ENCODE measurements around the gene ZNF143.

DNA sequence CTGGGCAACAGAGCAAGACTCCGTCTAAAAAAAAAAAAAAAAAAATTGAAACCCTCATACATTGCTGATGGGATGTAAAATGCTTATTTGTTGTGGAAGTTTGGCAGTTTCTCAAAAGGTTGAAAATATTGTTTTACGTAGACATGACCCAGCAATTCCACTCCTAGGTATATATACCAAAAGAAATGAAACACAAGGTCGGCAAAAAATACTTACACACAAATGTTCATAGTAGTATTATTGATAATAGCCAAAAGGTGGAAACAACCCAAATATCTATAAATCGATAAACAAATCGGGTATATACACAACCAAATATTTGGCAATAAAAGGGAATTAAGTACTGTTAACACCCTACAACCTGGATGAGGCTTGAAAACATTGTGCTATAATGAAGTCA lies 5.1 kb upstream of the ZNF143 start:
- TF ChIP-seq, protein P1, sequence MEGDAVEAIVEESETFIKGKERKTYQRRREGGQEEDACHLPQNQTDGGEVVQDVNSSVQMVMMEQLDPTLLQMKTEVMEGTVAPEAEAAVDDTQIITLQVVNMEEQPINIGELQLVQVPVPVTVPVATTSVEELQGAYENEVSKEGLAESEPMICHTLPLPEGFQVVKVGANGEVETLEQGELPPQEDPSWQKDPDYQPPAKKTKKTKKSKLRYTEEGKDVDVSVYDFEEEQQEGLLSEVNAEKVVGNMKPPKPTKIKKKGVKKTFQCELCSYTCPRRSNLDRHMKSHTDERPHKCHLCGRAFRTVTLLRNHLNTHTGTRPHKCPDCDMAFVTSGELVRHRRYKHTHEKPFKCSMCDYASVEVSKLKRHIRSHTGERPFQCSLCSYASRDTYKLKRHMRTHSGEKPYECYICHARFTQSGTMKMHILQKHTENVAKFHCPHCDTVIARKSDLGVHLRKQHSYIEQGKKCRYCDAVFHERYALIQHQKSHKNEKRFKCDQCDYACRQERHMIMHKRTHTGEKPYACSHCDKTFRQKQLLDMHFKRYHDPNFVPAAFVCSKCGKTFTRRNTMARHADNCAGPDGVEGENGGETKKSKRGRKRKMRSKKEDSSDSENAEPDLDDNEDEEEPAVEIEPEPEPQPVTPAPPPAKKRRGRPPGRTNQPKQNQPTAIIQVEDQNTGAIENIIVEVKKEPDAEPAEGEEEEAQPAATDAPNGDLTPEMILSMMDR (IDR thresholded peaks at IDR 0.05): no peak
- TF ChIP-seq POLR2AphosphoS5 (IDR thresholded peaks at IDR 0.05; ENCODE audit: low read depth, low read length): no peak
- TF ChIP-seq, protein P2, sequence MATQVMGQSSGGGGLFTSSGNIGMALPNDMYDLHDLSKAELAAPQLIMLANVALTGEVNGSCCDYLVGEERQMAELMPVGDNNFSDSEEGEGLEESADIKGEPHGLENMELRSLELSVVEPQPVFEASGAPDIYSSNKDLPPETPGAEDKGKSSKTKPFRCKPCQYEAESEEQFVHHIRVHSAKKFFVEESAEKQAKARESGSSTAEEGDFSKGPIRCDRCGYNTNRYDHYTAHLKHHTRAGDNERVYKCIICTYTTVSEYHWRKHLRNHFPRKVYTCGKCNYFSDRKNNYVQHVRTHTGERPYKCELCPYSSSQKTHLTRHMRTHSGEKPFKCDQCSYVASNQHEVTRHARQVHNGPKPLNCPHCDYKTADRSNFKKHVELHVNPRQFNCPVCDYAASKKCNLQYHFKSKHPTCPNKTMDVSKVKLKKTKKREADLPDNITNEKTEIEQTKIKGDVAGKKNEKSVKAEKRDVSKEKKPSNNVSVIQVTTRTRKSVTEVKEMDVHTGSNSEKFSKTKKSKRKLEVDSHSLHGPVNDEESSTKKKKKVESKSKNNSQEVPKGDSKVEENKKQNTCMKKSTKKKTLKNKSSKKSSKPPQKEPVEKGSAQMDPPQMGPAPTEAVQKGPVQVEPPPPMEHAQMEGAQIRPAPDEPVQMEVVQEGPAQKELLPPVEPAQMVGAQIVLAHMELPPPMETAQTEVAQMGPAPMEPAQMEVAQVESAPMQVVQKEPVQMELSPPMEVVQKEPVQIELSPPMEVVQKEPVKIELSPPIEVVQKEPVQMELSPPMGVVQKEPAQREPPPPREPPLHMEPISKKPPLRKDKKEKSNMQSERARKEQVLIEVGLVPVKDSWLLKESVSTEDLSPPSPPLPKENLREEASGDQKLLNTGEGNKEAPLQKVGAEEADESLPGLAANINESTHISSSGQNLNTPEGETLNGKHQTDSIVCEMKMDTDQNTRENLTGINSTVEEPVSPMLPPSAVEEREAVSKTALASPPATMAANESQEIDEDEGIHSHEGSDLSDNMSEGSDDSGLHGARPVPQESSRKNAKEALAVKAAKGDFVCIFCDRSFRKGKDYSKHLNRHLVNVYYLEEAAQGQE (IDR thresholded peaks at IDR 0.05; ENCODE audit: insufficient read depth in 1 of 2, low read depth in 2 of 2, low read length in 1 of 2): no peak

All from Panc1 (cell line).